Endothelial cell of umbilical vein (primary cell): ENCODE results near the gene RGS9.

ENCODE experiments used
- CTCF ChIP-seq, 2 donors: IDR thresholded peaks; 1 replicate in 1 of 2; 2 replicates in 1 of 2; pipeline ENCODE4 v1.5.1; 2011; ENCODE audit warnings: low read length in 2 of 2, mild to moderate bottlenecking in 2 of 2, moderate library complexity in 2 of 2, control low read depth in 1 of 2, inconsistent platforms in 1 of 2, low read depth in 1 of 2; ENCODE audit not compliant: insufficient read depth in 1 of 2; ENCODE audit errors: extremely low read depth in 1 of 2
- EZH2 ChIP-seq: IDR thresholded peaks from 2 replicates; pipeline ENCODE4 v1.6.1; 2012; ENCODE audit warnings: borderline replicate concordance, low read depth, mild to moderate bottlenecking, moderate library complexity, low read length, inconsistent platforms; ENCODE audit not compliant: severe bottlenecking
- FOS ChIP-seq: IDR thresholded peaks from 2 replicates; pipeline ENCODE4 v1.6.1; 2011; ENCODE audit warnings: mild to moderate bottlenecking, low read length, moderate library complexity, borderline replicate concordance; ENCODE audit not compliant: insufficient read depth
- JUN ChIP-seq: IDR thresholded peaks from 2 replicates; pipeline ENCODE4 v1.6.1; 2011; ENCODE audit warnings: borderline replicate concordance, low read depth; ENCODE audit not compliant: insufficient read length, insufficient read depth
- MYC ChIP-seq: IDR thresholded peaks from one replicate; pipeline ENCODE4 v1.6.1; 2011; ENCODE audit warnings: mild to moderate bottlenecking, low read depth, low read length
- POLR2A ChIP-seq: IDR thresholded peaks from 2 replicates; pipeline ENCODE4 v1.6.1; 2012; ENCODE audit warnings: low read depth, mild to moderate bottlenecking, control low read depth, low read length
- POLR2AphosphoS5 ChIP-seq: IDR thresholded peaks from 2 replicates; pipeline ENCODE4 v1.6.1; 2012; ENCODE audit warnings: low read depth, mild to moderate bottlenecking, control low read depth, low read length, moderate library complexity; ENCODE audit not compliant: insufficient read depth

DNA sequence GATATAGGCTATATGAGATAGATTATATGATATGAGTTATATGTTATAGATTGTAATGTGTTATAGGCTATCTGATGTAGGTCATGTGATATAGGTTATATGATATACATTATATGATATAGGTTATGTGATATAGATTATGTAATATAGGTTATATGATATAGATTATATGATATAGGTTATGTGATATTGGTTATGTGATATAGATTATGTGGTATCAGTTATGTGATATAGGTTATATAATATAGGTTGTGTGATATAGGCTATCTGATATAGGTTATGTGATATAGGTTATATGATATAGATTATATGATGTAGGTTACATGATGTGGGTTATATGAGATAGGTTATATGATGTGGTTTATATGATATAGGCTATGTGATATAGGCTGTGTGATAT, 68.5 kb downstream of the RGS9 start:
- TF ChIP-seq EZH2 = no peak
- no peak for TF ChIP-seq CTCF (IDR thresholded peaks at IDR 0.05; ENCODE audit: extremely low read depth in 1 of 2, insufficient read depth in 1 of 2, low read depth in 1 of 2, low read length in 2 of 2)
- no peak for TF ChIP-seq POLR2A
- no peak for TF ChIP-seq FOS
- TF ChIP-seq POLR2AphosphoS5 = no peak
- no peak for TF ChIP-seq JUN
- no peak for TF ChIP-seq MYC
